Keratinocyte (primary cell): ENCODE results near the gene SMARCA4. TPM values are rescaled to one million over a fixed set of nuclear protein-coding genes. Genes with fewer than 3 reads are reported as not detected.

Source experiments
- DNase-seq: peaks from one replicate; pipeline ENCODE4 v3.0.0-alpha.2; 2011; ENCODE audit warnings: low read depth, missing footprints, low spot score
- FAIRE-seq: peaks from 2 replicates; lab custom pipeline; 2011; peaks lifted over from hg19 to GRCh38; lab: Jason Lieb, UNC
- H2AFZ ChIP-seq: 2 replicates; pipeline ENCODE4 v1.6.0; 2012; ENCODE audit warnings: low read length, control low read depth, inconsistent platforms; ENCODE audit not compliant: control insufficient read depth
- H3K27ac ChIP-seq: 2 replicates; pipeline ENCODE4 v1.5.1; 2011; ENCODE audit warnings: low read length; ENCODE audit not compliant: control insufficient read depth, insufficient read depth
- H3K27me3 ChIP-seq: 3 replicates; pipeline ENCODE4 v1.6.0; 2011; ENCODE audit warnings: low read length; ENCODE audit not compliant: control insufficient read depth, insufficient read depth; ENCODE audit errors: extremely low read depth
- H3K36me3 ChIP-seq, 2 experiments: 2 replicates in 1 of 2; 3 replicates in 1 of 2; pipeline ENCODE4 v1.5.1; 2011; ENCODE audit warnings: low read length in 2 of 2, mild to moderate bottlenecking in 1 of 2; ENCODE audit not compliant: control insufficient read depth in 2 of 2, insufficient read depth in 2 of 2; ENCODE audit errors: extremely low read depth in 1 of 2
- H3K4me1 ChIP-seq: 3 replicates; pipeline ENCODE4 v1.5.1; 2011; ENCODE audit warnings: low read length; ENCODE audit not compliant: control insufficient read depth, insufficient read depth; ENCODE audit errors: extremely low read depth
- H3K4me2 ChIP-seq: 3 replicates; pipeline ENCODE4 v1.6.0; 2011; ENCODE audit warnings: low read depth, low read length; ENCODE audit not compliant: control insufficient read depth, insufficient read depth; ENCODE audit errors: extremely low read depth
- H3K4me3 ChIP-seq, 3 experiments: fragments of 200-600 bp in 1 of 3; sonication (generic) in 1 of 3; 2 replicates in 2 of 3; 3 replicates in 1 of 3; pipeline ENCODE4 v1.5.1; 2011 to 2016; ENCODE audit warnings: low read length in 3 of 3, mild to moderate bottlenecking in 3 of 3, control low read depth in 2 of 3, inconsistent platforms in 1 of 3, low read depth in 1 of 3, mixed read lengths in 1 of 3, mixed run types in 1 of 3, moderate library complexity in 1 of 3; ENCODE audit not compliant: control insufficient read depth in 2 of 3, insufficient read depth in 2 of 3; ENCODE audit errors: extremely low read depth in 1 of 3
- H3K79me2 ChIP-seq: 2 replicates; pipeline ENCODE4 v1.6.0; 2012; ENCODE audit warnings: low read length; ENCODE audit not compliant: control insufficient read depth, insufficient read depth
- H3K9ac ChIP-seq: 3 replicates; pipeline ENCODE4 v1.6.0; 2011; ENCODE audit warnings: low read length; ENCODE audit not compliant: control insufficient read depth, insufficient read depth; ENCODE audit errors: extremely low read depth
- H3K9me1 ChIP-seq: 3 replicates; pipeline ENCODE4 v1.6.0; 2011; ENCODE audit warnings: low read length; ENCODE audit not compliant: control insufficient read depth, insufficient read depth; ENCODE audit errors: extremely low read depth
- H3K9me3 ChIP-seq: 2 replicates; pipeline ENCODE4 v1.5.1; 2012; ENCODE audit warnings: low read depth, low read length; ENCODE audit not compliant: control insufficient read depth
- H4K20me1 ChIP-seq: 3 replicates; pipeline ENCODE4 v1.6.0; 2011; ENCODE audit warnings: low read length; ENCODE audit not compliant: control insufficient read depth, insufficient read depth; ENCODE audit errors: extremely low read depth
- CTCF ChIP-seq, 3 experiments: IDR thresholded peaks in 1 of 3; conservative IDR thresholded peaks in 1 of 3; optimal IDR thresholded peaks in 1 of 3; 2 replicates in 2 of 3; 3 replicates in 1 of 3; pipeline versions ENCODE3 to v1.5.1; 2011; ENCODE audit warnings: low read length in 3 of 3, mild to moderate bottlenecking in 3 of 3, moderate library complexity in 2 of 3, control low read depth in 1 of 3, inconsistent platforms in 1 of 3; ENCODE audit not compliant: insufficient read depth in 2 of 3; ENCODE audit errors: extremely low read depth in 1 of 3
- EZH2 ChIP-seq: IDR thresholded peaks from one replicate; pipeline ENCODE4 v1.6.1; 2012; ENCODE audit warnings: inconsistent platforms, mild to moderate bottlenecking, low read length, moderate library complexity
- dilution Hi-C: fragments of 300-500 bp; cut with MboI; formaldehyde crosslinking; loops from one replicate; pipeline ENCODE4 v1.7.0; 2020; ENCODE audit warnings: low sequenced_read_pairs; ENCODE audit not compliant: extremely low pct_ligation_motif_present
- polyA plus RNA-seq, 5 experiments: library from polyadenylated mRNA; depleted of rRNA in 3 of 5; stranded (reverse) in 3 of 5; stranded (forward) in 1 of 5; unstranded in 1 of 5; fragments of >200 nt; gene quantifications; 1 replicate in 1 of 5; 2 replicates in 3 of 5; 3 replicates in 1 of 5; pipeline versions ENCODE4 v1.2.1 to v1.2.3, GENCODE V29; 2011 to 2012; ENCODE audit warnings: missing spikeins in 2 of 5, low read depth in 1 of 5, low replicate concordance in 1 of 5

The SMARCA4 gene
- polyA plus RNA-seq, 1 donor (not counting 4 experiments of a cell fraction or from before 2014, with no cell fraction given): 33.1 TPM

- H3K9me1 ChIP-seq: no peaks in the 10 kb centered on the region
- no peak overlapping the region for H3K4me2 ChIP-seq
- H3K9ac ChIP-seq: no peak overlapping the region
- no peaks in the 10 kb centered on the region for H3K27me3 ChIP-seq
- no peak overlapping the region for H2AFZ ChIP-seq
- H3K4me3 ChIP-seq: no peak overlapping the region
- H4K20me1 ChIP-seq: no peaks in the 10 kb centered on the region
- dilution Hi-C loops: no loop called here
- no peak for DNase-seq
- peaks cover 24 to 30% of the 10 kb centered on the region in 2 experiments for H3K36me3 ChIP-seq
- H3K79me2 ChIP-seq: peaks cover 6% of the 10 kb centered on the region
- H3K27ac ChIP-seq: no peak overlapping the region
- peaks cover 5% of the 10 kb centered on the region for H3K4me1 ChIP-seq
- TF ChIP-seq EZH2 (no peak), CTCF (optimal IDR thresholded peaks at IDR 0.05 in 1 of 3, IDR thresholded peaks at IDR 0.05 in 1 of 3, conservative IDR thresholded peaks at IDR 0.05 in 1 of 3; ENCODE audit: extremely low read depth in 1 of 3, insufficient read depth in 2 of 3, low read length in 3 of 3) (no peak)
- FAIRE-seq: no peak
- no peaks in the 10 kb centered on the region for H3K9me3 ChIP-seq
Measured at GRCh38 chr19:10922638-10923014, 38.2 kb upstream of the SMARCA4 start.

GRCh38 chr19:10923260-10924112, 37.3 kb upstream of the SMARCA4 start:
- no peak overlapping the region for H3K9ac ChIP-seq
- H3K36me3 ChIP-seq: peaks cover 24 to 27% of the 10 kb centered on the region in 2 experiments
- H3K4me1 ChIP-seq: peaks cover 8% of the 10 kb centered on the region
- no peak overlapping the region for H3K4me2 ChIP-seq
- no peak overlapping the region for H3K4me3 ChIP-seq
- no peaks in the 10 kb centered on the region for H4K20me1 ChIP-seq
- peaks cover 13% of the 10 kb centered on the region for H3K79me2 ChIP-seq
- H2AFZ ChIP-seq: no peak overlapping the region
- no peak overlapping the region for H3K27ac ChIP-seq
- FAIRE-seq: no peak
- dilution Hi-C loops: no loop called here
- H3K9me3 ChIP-seq: no peaks in the 10 kb centered on the region
- DNase-seq: no peak
- H3K9me1 ChIP-seq: no peaks in the 10 kb centered on the region
- no peak for TF ChIP-seq CTCF (optimal IDR thresholded peaks at IDR 0.05 in 1 of 3, IDR thresholded peaks at IDR 0.05 in 1 of 3, conservative IDR thresholded peaks at IDR 0.05 in 1 of 3; ENCODE audit: extremely low read depth in 1 of 3, insufficient read depth in 2 of 3, low read length in 3 of 3)
- TF ChIP-seq EZH2: no peak
- no peaks in the 10 kb centered on the region for H3K27me3 ChIP-seq
